ENCODE measurements around the gene PDE4DIP.
"Not testable (repeated sequence)": the region's sequence is repeated elsewhere in the genome, so short reads cannot be mapped to it uniquely, and the experiment has no call there.

The PDE4DIP gene

DNA sequence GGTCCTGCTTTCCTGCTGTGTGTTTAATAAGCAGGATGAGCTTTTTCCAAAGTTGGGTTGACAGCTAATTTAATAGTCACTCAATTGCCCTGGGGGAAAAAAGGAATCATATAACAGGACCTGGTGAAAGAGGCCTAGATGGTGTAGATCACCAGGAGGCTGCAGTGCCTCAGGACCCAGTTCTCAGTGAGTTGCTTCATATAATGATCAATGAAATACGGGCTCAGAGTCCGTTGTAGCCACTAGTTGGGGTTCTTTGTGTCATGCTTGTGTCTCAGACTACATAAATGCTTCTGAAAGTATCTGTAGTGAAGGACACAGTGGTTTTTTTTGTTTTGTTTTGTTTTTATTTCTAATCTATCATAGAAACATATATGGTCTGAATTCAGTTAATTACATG, 164.5 kb downstream of the PDE4DIP start:
- POLR2A ChIA-PET; CTCF ChIA-PET; DNase-seq (ENCODE audit: extremely low spot score): not testable (repeated sequence)

DNA sequence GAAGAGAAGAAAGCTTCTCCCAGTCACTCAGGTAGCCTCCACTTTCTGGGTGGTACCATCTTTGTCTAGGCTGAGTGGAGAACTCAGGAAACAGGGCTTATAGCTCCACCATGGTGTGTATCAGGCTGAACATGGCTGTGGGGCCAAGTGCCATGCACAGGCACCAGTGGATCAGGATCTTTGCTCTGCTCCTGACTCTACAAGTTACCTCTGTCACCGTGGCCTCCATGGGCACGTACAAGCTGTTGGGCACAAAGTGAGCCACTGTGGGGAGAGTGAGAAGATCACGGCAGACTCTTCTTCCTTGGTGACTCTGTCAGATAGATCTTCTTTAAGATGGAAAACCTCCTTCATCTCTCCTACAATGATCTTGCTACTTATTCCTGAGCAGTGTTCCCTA, 165.5 kb downstream of the PDE4DIP start:
- POLR2A ChIA-PET; DNase-seq (ENCODE audit: extremely low spot score); CTCF ChIA-PET: not testable (repeated sequence)

DNA sequence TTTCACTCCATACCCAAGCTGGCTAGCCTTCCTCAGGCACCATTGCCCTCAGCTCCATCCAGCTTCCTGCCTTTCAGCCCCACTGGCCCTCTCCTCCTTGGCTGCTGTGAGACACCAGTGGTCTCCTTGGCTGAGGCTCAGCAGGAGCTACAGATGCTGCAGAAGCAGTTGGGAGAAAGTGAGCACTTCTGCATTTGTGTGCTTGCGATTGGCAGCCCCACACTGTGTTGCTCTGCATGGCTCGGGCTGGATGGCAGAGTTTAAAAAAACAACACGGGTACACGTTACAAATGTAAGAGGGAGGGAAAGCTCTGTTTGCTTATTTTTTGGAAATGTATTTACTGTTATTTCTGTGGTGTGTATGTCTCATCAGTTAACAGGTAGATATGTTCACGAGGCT, 168.4 kb downstream of the PDE4DIP start:
- POLR2A ChIA-PET, CTCF ChIA-PET: not testable (repeated sequence)

DNA sequence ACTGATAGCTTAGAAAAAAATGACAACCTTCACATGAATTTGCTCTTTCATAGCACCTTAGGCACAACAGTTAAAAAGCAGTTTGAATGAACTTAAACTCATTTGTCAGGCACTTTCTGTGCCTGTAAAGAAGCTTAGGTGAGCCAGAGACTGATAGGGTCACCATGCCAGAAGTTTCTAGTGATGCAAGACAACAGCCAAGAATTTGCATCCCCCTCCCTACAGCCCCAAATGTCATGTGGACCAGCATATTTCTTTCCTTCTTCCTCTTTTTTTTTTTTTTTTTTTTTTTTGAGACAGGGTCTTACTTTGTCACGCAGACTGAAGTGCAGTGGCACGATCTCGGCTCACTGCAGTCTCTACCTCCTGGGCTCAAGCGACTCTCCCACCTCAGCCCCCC, 169.3 kb downstream of the PDE4DIP start:
- DNase-seq (ENCODE audit: extremely low spot score); CTCF ChIA-PET; POLR2A ChIA-PET: not testable (repeated sequence)

More for the DNA sequence above, 168.4 kb downstream of the PDE4DIP start:
- not testable (repeated sequence) for DNase-seq (ENCODE audit: extremely low spot score)

DNA sequence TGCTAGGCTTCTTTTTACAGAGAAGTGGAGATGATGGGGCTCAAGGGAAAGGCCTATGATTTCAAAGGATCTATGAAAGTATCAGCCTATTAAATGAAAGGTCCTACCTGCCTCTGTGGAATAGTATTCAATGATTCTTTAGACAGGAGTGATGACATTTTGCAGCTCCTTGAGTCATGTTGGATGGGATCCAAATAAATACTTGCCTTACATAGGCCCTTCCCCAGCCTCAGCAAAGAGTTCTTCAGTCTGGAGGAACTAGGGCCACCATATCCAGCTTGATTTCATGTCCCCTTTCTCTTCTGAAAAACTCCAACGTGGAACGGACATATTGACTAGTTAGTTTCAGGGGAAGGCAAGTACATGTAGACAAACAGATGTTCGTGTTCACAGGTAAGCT, 171.3 kb downstream of the PDE4DIP start:
- CTCF ChIA-PET; POLR2A ChIA-PET; DNase-seq (ENCODE audit: extremely low spot score): not testable (repeated sequence)

DNA sequence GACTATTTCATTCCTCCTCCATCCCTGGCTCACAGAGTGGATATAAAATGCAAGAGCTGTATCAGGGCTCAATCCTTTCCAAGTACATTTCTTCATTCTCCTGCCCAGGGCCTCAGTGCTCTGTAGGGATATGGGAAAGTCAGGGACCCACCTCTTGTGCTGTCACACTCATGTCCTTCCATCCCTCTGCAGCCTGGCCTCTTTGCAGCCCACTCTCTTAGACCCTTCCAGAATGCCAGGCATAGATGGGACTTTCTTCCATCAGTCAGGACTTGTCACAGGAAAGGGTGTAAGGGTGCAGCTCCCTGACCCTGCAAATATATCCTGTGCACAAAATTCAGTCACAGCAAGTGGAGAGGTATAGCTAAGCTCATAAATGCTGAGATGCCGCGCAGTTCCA, 172.4 kb downstream of the PDE4DIP start:
- DNase-seq (ENCODE audit: extremely low spot score); POLR2A ChIA-PET; CTCF ChIA-PET: not testable (repeated sequence)

DNA sequence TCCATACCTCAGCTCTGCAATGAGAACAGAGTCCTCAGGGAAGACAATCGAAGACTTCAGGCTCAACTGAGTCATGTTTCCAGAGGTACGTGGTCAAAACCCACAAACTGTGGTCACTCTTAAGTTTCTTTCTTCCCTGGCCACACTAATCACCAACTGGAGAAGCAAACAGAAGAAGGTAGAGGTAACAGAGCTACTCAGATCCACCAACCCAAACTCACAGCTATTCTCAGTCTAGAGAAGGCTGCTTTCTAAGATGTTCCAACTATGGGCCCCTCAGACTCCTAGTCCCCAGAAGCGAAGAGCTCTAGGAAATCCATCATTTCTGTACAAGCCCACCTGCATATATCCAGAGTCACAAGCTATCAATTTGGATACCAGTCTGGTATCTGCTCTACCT, 174.3 kb downstream of the PDE4DIP start:
- DNase-seq (ENCODE audit: extremely low spot score); CTCF ChIA-PET; POLR2A ChIA-PET: not testable (repeated sequence)

DNA sequence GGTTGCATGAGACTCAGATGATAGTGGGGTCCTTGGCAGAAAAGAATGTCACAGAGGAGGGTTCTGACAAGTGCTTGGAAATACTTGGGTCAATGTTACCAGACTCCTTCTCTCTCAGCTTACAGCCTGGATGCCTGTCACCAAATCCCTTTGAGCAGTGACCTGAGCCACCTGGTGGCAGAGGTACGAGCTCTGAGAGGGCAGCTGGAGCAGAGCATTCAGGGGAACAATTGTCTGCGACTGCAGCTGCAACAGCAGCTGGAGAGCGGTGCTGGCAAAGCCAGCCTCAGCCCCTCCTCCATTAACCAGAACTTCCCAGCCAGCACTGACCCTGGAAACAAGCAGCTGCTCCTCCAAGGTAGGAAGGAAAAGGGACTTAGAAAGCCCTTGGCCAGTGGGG, 180.1 kb downstream of the PDE4DIP start:
- DNase-seq (ENCODE audit: extremely low spot score); POLR2A ChIA-PET; CTCF ChIA-PET: not testable (repeated sequence)

DNA sequence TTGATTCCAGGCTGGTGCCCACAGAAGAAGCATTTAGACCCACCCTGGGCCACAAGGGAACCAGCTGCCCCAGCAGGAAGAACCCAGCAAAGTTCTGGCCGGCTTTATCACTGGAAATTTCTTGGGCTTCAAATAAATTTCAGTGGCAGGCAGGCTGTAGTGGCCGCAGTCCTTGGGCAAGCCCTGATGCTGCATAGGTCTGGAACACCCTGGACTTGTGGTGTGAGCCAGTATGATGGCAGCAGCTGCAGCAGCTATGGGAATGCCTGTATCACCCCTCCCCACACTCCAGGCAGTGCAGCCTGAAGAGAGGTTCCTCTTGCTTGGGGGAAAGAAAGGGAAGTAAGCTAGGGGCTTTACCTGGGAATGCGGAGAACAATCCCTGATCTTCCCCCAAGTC, 189.7 kb downstream of the PDE4DIP start:
- CTCF ChIA-PET; POLR2A ChIA-PET; DNase-seq (ENCODE audit: extremely low spot score): not testable (repeated sequence)

DNA sequence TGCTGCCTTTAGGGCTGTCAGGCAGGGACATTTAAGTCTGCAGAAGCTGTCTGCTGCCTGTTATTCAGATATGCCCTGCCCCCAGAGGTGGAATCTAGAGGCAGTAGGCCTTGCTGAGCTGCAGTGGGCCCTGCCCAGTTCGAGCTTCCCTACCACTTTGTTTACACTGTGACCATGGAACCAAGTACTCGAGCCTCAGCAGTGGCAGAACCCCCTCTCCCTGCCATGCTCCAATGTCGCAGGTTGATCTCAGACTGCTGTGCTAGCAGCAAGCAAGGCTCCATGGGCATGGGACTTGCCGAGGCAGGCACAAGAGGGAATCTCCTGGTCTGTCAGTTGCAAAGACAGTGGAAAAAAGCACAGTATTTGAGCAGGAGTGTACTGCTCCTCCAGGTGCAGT, 198.8 kb downstream of the PDE4DIP start:
- POLR2A ChIA-PET = not testable (repeated sequence)

DNA sequence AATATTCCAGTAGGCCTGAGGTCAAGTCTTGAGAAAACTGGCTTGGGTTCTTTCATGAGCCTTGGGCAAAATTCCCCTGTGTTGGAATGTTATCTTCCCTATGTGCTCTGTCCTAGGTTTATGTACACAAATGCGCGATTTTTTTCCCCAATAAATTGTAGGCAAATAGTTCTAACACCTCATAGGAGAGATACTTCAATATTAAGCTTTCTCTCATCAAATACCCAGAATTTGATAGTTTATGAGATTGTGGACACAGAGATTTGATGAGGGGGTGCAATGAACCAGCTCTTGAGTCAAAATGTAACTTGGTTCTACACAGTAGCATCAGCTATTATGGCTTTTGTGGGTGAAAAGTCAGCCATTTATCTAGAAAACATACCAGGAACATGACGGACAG, 220.4 kb downstream of the PDE4DIP start:
- DNase-seq (ENCODE audit: extremely low spot score); POLR2A ChIA-PET; CTCF ChIA-PET: not testable (repeated sequence)

More for the DNA sequence above, 198.8 kb downstream of the PDE4DIP start:
- DNase-seq (ENCODE audit: extremely low spot score); CTCF ChIA-PET: not testable (repeated sequence)

DNA sequence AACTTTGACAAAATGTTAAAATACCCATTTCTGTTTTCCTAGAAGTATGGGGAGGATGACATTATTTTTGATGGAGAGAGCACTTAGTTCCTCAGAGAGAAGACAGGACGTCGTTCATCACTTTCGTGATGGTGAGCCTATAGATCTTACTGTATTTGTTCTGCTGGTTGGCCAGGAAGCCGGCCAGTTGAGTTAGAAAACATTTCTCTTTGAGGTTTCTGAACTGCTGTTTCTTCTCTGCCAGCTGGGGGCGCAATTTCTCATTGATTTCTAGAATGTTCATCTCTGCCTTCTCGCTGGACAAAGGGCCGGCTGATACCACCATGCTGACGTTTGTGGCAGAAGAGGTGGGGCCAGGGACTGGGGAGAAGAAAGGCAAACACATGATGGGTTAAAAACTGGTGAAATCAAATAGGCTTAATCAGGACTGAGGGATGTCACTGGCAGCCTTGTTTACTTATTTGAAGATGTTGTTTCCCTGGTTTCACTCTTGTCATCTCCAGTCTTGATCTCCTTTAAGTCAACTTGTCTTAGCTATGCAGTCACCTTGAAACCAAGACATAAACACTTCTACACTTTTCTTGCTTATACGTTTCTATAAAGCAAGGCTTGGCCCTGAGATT, 231.4 kb downstream of the PDE4DIP start:
- POLR2A ChIA-PET; DNase-seq (ENCODE audit: extremely low spot score); CTCF ChIA-PET: not testable (repeated sequence)
